Mesenchymal stem cell (in vitro differentiated cells and primary cell): ENCODE measurements around the gene IQCH.
"Not testable (repeated sequence)": the region's sequence is repeated elsewhere in the genome, so short reads cannot be mapped to it uniquely, and the experiment has no call there.

ENCODE experiments used
- DNase-seq: peaks from one replicate; pipeline ENCODE4 v3.0.0-alpha.2; 2013
- H2AFZ ChIP-seq: one replicate; pipeline ENCODE4 v1.6.1; 2013; ENCODE audit warnings: low read depth, mild to moderate bottlenecking, control low read depth, inconsistent platforms, low read length, moderate library complexity
- H2AK5ac ChIP-seq: 2 replicates; pipeline ENCODE4 v1.6.1; 2013; ENCODE audit warnings: low read length, moderate library complexity, mild to moderate bottlenecking, inconsistent platforms; ENCODE audit not compliant: severe bottlenecking
- H2BK120ac ChIP-seq: one replicate; pipeline ENCODE4 v1.6.1; 2013; ENCODE audit warnings: low read depth, mild to moderate bottlenecking, inconsistent platforms, low read length, moderate library complexity
- H2BK12ac ChIP-seq, 2 experiments: one replicate each; pipeline ENCODE4 v1.6.1; 2013; ENCODE audit warnings: inconsistent platforms in 2 of 2, low read length in 2 of 2, mild to moderate bottlenecking in 2 of 2, moderate library complexity in 2 of 2, control low read depth in 1 of 2
- H2BK15ac ChIP-seq: one replicate; pipeline ENCODE4 v1.6.1; 2013; ENCODE audit warnings: mild to moderate bottlenecking, low read depth, inconsistent platforms; ENCODE audit not compliant: poor library complexity, severe bottlenecking
- H2BK5ac ChIP-seq: 2 replicates; pipeline ENCODE4 v1.6.1; 2013; ENCODE audit warnings: low read depth, mild to moderate bottlenecking, low read length, control low read depth, inconsistent platforms; ENCODE audit not compliant: poor library complexity, severe bottlenecking
- H3K14ac ChIP-seq, 2 experiments: one replicate each; pipeline ENCODE4 v1.6.1; 2013; ENCODE audit warnings: inconsistent platforms in 2 of 2, low read length in 2 of 2, control low read depth in 1 of 2, mild to moderate bottlenecking in 1 of 2, moderate library complexity in 1 of 2
- H3K18ac ChIP-seq, 2 experiments: one replicate each; pipeline ENCODE4 v1.6.1; 2013; ENCODE audit warnings: inconsistent platforms in 2 of 2, low read length in 2 of 2, control low read depth in 1 of 2, low read depth in 1 of 2, mild to moderate bottlenecking in 1 of 2
- H3K23ac ChIP-seq, 2 experiments: one replicate each; pipeline ENCODE4 v1.6.1; 2013; ENCODE audit warnings: inconsistent platforms in 2 of 2, low read length in 2 of 2, mild to moderate bottlenecking in 2 of 2, moderate library complexity in 2 of 2, control low read depth in 1 of 2
- H3K27ac ChIP-seq: 2 replicates; pipeline ENCODE4 v1.5.1; 2013; ENCODE audit warnings: mild to moderate bottlenecking, moderate library complexity, low read length, control low read depth, inconsistent platforms; ENCODE audit not compliant: poor library complexity, severe bottlenecking
- H3K27me3 ChIP-seq, 2 experiments: 2 replicates each; pipeline versions ENCODE4 v1.6.1 to v1.7.0; 2013; ENCODE audit warnings: low read length in 2 of 2, mild to moderate bottlenecking in 2 of 2, moderate library complexity in 2 of 2, control low read depth in 1 of 2, inconsistent platforms in 1 of 2; ENCODE audit not compliant: control insufficient read depth in 1 of 2, insufficient read depth in 1 of 2
- H3K36me3 ChIP-seq, 2 experiments: 2 replicates each; pipeline versions ENCODE4 v1.6.1 to v1.7.0; 2013; ENCODE audit warnings: low read length in 2 of 2, control low read depth in 1 of 2, inconsistent platforms in 1 of 2, low read depth in 1 of 2, mild to moderate bottlenecking in 1 of 2; ENCODE audit not compliant: insufficient read depth in 2 of 2, control insufficient read depth in 1 of 2
- H3K4ac ChIP-seq, 2 experiments: one replicate each; pipeline ENCODE4 v1.6.1; 2013; ENCODE audit warnings: inconsistent platforms in 2 of 2, low read length in 2 of 2, mild to moderate bottlenecking in 2 of 2, moderate library complexity in 2 of 2, control low read depth in 1 of 2, low read depth in 1 of 2
- H3K4me1 ChIP-seq: 2 replicates; pipeline ENCODE4 v1.6.1; 2013; ENCODE audit warnings: low read depth, low read length, control low read depth; ENCODE audit not compliant: control insufficient read depth, insufficient read depth
- H3K4me2 ChIP-seq: 2 replicates; pipeline ENCODE4 v1.6.1; 2013; ENCODE audit warnings: low read length, mild to moderate bottlenecking, inconsistent platforms; ENCODE audit not compliant: poor library complexity, severe bottlenecking
- H3K4me3 ChIP-seq, 2 experiments: 2 replicates each; pipeline versions ENCODE4 v1.5.1 to v1.7.0; 2013; ENCODE audit warnings: low read length in 2 of 2, mild to moderate bottlenecking in 2 of 2, control low read depth in 1 of 2, low read depth in 1 of 2; ENCODE audit not compliant: insufficient read depth in 1 of 2
- H3K79me1 ChIP-seq: replicated peaks from 2 replicates; pipeline ENCODE4 v1.6.1; 2013; ENCODE audit warnings: mild to moderate bottlenecking, control low read depth, low read length, inconsistent platforms; ENCODE audit not compliant: poor library complexity, severe bottlenecking
- H3K9ac ChIP-seq: 2 replicates; pipeline ENCODE4 v1.7.0; 2013; ENCODE audit warnings: mild to moderate bottlenecking, low read length, moderate library complexity
- H3K9me3 ChIP-seq: 2 replicates; pipeline ENCODE4 v1.7.0; 2013; ENCODE audit warnings: mild to moderate bottlenecking, low read length; ENCODE audit not compliant: control insufficient read depth
- H4K8ac ChIP-seq: one replicate; pipeline ENCODE4 v1.6.1; 2013; ENCODE audit warnings: inconsistent platforms, mild to moderate bottlenecking, low read length, moderate library complexity
- H4K91ac ChIP-seq: one replicate; pipeline ENCODE4 v1.6.1; 2013; ENCODE audit warnings: mild to moderate bottlenecking, low read length, inconsistent platforms
- WGBS: methylation state at CpG from one replicate; pipeline ENCODE4 v1.1.7; 2013; ENCODE audit warnings: mixed read lengths; 5-methylcytosine and 5-hydroxymethylcytosine counted together

IQCH gene

DNA sequence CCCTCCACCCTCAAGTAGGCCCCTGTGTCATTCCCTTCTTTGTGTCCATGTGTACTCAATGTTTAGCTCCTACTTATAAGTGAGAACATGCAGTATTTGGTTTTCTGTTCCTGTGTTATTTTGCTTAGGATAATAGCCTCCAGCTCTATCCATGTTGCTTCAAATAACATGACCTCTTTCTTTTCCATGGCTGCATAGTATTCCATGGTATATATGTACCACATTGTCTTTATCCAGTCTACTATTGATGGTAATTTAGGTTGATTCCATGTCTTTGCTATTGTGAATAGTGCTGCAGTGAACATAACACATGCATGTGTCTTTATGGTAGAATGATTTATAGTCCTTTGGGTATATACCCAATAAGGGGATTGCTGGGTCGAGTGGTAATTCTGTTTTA is 109.1 kb downstream of the IQCH start:
- not testable (repeated sequence) for H3K9me3 ChIP-seq, H3K27me3 ChIP-seq, H4K91ac ChIP-seq, H3K27ac ChIP-seq, H3K79me1 ChIP-seq, H2BK120ac ChIP-seq, H3K14ac ChIP-seq, DNase-seq, H3K4me3 ChIP-seq, H3K4ac ChIP-seq, H2BK12ac ChIP-seq, H3K9ac ChIP-seq, H3K4me2 ChIP-seq, H2AFZ ChIP-seq, H4K8ac ChIP-seq, H2BK15ac ChIP-seq, H3K23ac ChIP-seq, H3K36me3 ChIP-seq, H3K4me1 ChIP-seq, H2AK5ac ChIP-seq, H3K18ac ChIP-seq, H2BK5ac ChIP-seq
- no CpG with 5 or more reads among the region's 1 CpG for WGBS

- 100% methylated on average over 1 of the region's 2 CpGs for WGBS
These were observed 111.4 kb downstream of the IQCH start for GRCh38 chr15:67365994-67366393.

GRCh38 chr15:67366904-67367303 is 112.3 kb downstream of the IQCH start:
- Histone ChIP-seq H2BK12ac (no peak overlapping the region), H2BK120ac (no peak overlapping the region), H3K79me1 (no peaks in the 10 kb centered on the region), H3K4me2 (no peak overlapping the region), H2AFZ (no peak overlapping the region), H2AK5ac (no peak overlapping the region), H3K27ac (no peak overlapping the region), H3K4me1 (no peaks in the 10 kb centered on the region), H3K9ac (no peak overlapping the region), H3K14ac (no peak overlapping the region), H3K27me3 (no peaks in the 10 kb centered on the region), H3K18ac (no peak overlapping the region), H2BK5ac (no peak overlapping the region), H3K9me3 (no peaks in the 10 kb centered on the region), H3K4me3 (no peak overlapping the region), H3K36me3 (no peaks in the 10 kb centered on the region), H2BK15ac (no peak overlapping the region), H4K91ac (no peak overlapping the region), H3K4ac (no peak overlapping the region), H3K23ac (no peak overlapping the region), H4K8ac (no peak overlapping the region)
- no peak for DNase-seq
- WGBS = 86% methylated on average over 1 of the region's 1 CpG

More at GRCh38 chr15:67365994-67366393, 111.4 kb downstream of the IQCH start:
- H3K4me1 ChIP-seq = no peaks in the 10 kb centered on the region
- H3K4me3 ChIP-seq = no peak overlapping the region
- H3K23ac ChIP-seq = no peak overlapping the region
- no peak overlapping the region for H4K91ac ChIP-seq
- H3K36me3 ChIP-seq = no peaks in the 10 kb centered on the region
- no peak overlapping the region for H2BK15ac ChIP-seq
- H3K4me2 ChIP-seq = no peak overlapping the region
- H2BK5ac ChIP-seq = no peak overlapping the region
- H3K9me3 ChIP-seq = no peaks in the 10 kb centered on the region
- no peak overlapping the region for H3K14ac ChIP-seq
- no peak overlapping the region for H3K18ac ChIP-seq
- DNase-seq = no peak
- no peak overlapping the region for H3K27ac ChIP-seq
- no peak overlapping the region for H3K4ac ChIP-seq
- no peak overlapping the region for H2AFZ ChIP-seq
- H4K8ac ChIP-seq = no peak overlapping the region
- no peaks in the 10 kb centered on the region for H3K79me1 ChIP-seq
- H2BK120ac ChIP-seq = no peak overlapping the region
- no peak overlapping the region for H2BK12ac ChIP-seq
- H3K9ac ChIP-seq = no peak overlapping the region
- no peak overlapping the region for H2AK5ac ChIP-seq
- no peaks in the 10 kb centered on the region for H3K27me3 ChIP-seq

- H3K9me3 ChIP-seq = no peaks in the 10 kb centered on the region
- H2BK15ac ChIP-seq = no peak overlapping the region
- H3K14ac ChIP-seq = no peak overlapping the region
- H4K8ac ChIP-seq = no peak overlapping the region
- WGBS = over 99% methylated on average over 2 of the region's 2 CpGs
- H2BK120ac ChIP-seq = no peak overlapping the region
- H3K79me1 ChIP-seq = no peaks in the 10 kb centered on the region
- H2AK5ac ChIP-seq = no peak overlapping the region
- DNase-seq = no peak
- no peak overlapping the region for H2AFZ ChIP-seq
- no peak overlapping the region for H3K27ac ChIP-seq
- no peak overlapping the region for H3K18ac ChIP-seq
- no peak overlapping the region for H3K4me3 ChIP-seq
- H4K91ac ChIP-seq = no peak overlapping the region
- H3K36me3 ChIP-seq = no peaks in the 10 kb centered on the region
- no peak overlapping the region for H2BK5ac ChIP-seq
- H3K23ac ChIP-seq = no peak overlapping the region
- no peak overlapping the region for H3K4ac ChIP-seq
- H3K4me1 ChIP-seq = no peaks in the 10 kb centered on the region
- H2BK12ac ChIP-seq = no peak overlapping the region
- H3K4me2 ChIP-seq = no peak overlapping the region
- H3K27me3 ChIP-seq = no peaks in the 10 kb centered on the region
- H3K9ac ChIP-seq = no peak overlapping the region
These were observed 114.9 kb downstream of the IQCH start for GRCh38 chr15:67369359-67369998.
